HepG2 (cell line): ENCODE measurements around the gene VAMP2. TPM values are rescaled to one million over a fixed set of nuclear protein-coding genes. Genes with fewer than 3 reads are reported as not detected.

Source experiments
- ATF7 ChIP-seq, 2 experiments: fragments of 450-650 bp in 1 of 2; sonication (generic) in 1 of 2; formaldehyde crosslinking in 1 of 2; IDR thresholded peaks; 2 replicates each; pipeline versions ENCODE4 v1.4.0 to v1.6.1; 2016 to 2020; ENCODE audit warnings: antibody characterized with exemption in 1 of 2, mild to moderate bottlenecking in 1 of 2, missing genetic modification reagents in 1 of 2
- FOXC1 ChIP-seq: sonication (generic); formaldehyde crosslinking; IDR thresholded peaks from 2 replicates; pipeline ENCODE4 v1.8.0; 2022; ENCODE audit warnings: mild to moderate bottlenecking, missing genetic modification reagents, borderline replicate concordance
- GATAD2A ChIP-seq: IDR thresholded peaks from 2 replicates; pipeline ENCODE4 v1.6.1; 2016
- GLMP ChIP-seq: sonication (generic); formaldehyde crosslinking; IDR thresholded peaks from 2 replicates; pipeline ENCODE4 v1.9.0; 2021; ENCODE audit warnings: missing genetic modification reagents, mild to moderate bottlenecking, borderline replicate concordance
- HHEX ChIP-seq: IDR thresholded peaks from 2 replicates; pipeline ENCODE4 v1.6.1; 2016; ENCODE audit warnings: control low read depth
- RBM22 ChIP-seq: fragments of 200-400 bp; formaldehyde crosslinking; optimal IDR thresholded peaks from 2 replicates; pipeline ENCODE3; 2017; ENCODE audit warnings: mild to moderate bottlenecking, low read length, moderate library complexity
- RORA ChIP-seq: sonication (generic); formaldehyde crosslinking; IDR thresholded peaks from 2 replicates; pipeline ENCODE4 v1.5.0; 2020; ENCODE audit warnings: mild to moderate bottlenecking, missing genetic modification reagents, moderate library complexity
- ZNF263 ChIP-seq: sonication (generic); formaldehyde crosslinking; IDR thresholded peaks from 2 replicates; pipeline ENCODE4 v1.4.0; 2020; ENCODE audit warnings: missing genetic modification reagents
- ZNF331 ChIP-seq: sonication (generic); formaldehyde crosslinking; IDR thresholded peaks from 2 replicates; pipeline ENCODE4 v1.4.0; 2020; ENCODE audit warnings: missing genetic modification reagents
- ZNF407 ChIP-seq: sonication (generic); formaldehyde crosslinking; IDR thresholded peaks from one replicate; pipeline ENCODE4 v1.5.1; 2020; ENCODE audit warnings: mild to moderate bottlenecking, missing genetic modification reagents; ENCODE audit errors: not compliant biosample characterization
- ZNF543 ChIP-seq: sonication (generic); formaldehyde crosslinking; IDR thresholded peaks from 2 replicates; pipeline ENCODE4 v1.4.0; 2020; ENCODE audit warnings: mild to moderate bottlenecking, missing genetic modification reagents
- ZNF720 ChIP-seq: sonication (generic); formaldehyde crosslinking; IDR thresholded peaks from 2 replicates; pipeline ENCODE4 v1.4.0; 2020; ENCODE audit warnings: missing genetic modification reagents
- ZNF768 ChIP-seq: sonication (generic); formaldehyde crosslinking; IDR thresholded peaks from 2 replicates; pipeline ENCODE4 v1.4.0; 2020; ENCODE audit warnings: missing genetic modification reagents
- ZNF792 ChIP-seq: IDR thresholded peaks from 2 replicates; pipeline ENCODE4 v1.6.1; 2016
- ZSCAN31 ChIP-seq: sonication (generic); formaldehyde crosslinking; IDR thresholded peaks from 2 replicates; pipeline ENCODE4 v1.5.0; 2020; ENCODE audit warnings: low read depth, mild to moderate bottlenecking, missing genetic modification reagents
- polyA plus RNA-seq, 8 experiments: library from polyadenylated mRNA; depleted of rRNA in 3 of 8; stranded (reverse) in 7 of 8; unstranded in 1 of 8; fragments of >200 nt; fragmentation: Illumina TruSeq in 4 of 8; extraction: Trizol in 4 of 8; gene quantifications; 2 replicates each; pipeline versions ENCODE4 v1.2.1 to v1.2.3, GENCODE V29; 2011 to 2016; ENCODE audit warnings: low read depth in 4 of 8, missing spikeins in 1 of 8, mixed read lengths in 1 of 8; ENCODE audit not compliant: insufficient read depth in 1 of 8
- total RNA-seq, 5 experiments: library from RNA; depleted of rRNA; stranded (reverse); fragments of >200 nt; fragmentation: Illumina TruSeq; extraction: Trizol; gene quantifications; 2 replicates each; pipeline ENCODE4 v1.2.3, GENCODE V29; 2016; ENCODE audit warnings: low read depth in 1 of 5
- TF ChIP-seq, protein P1 (sequence below): sonication (generic); formaldehyde crosslinking; IDR thresholded peaks from 2 replicates; pipeline ENCODE4 v1.5.1; 2020; ENCODE audit warnings: missing genetic modification reagents, mild to moderate bottlenecking, borderline replicate concordance

VAMP2 gene
- total and polyA plus RNA-seq, 2 of the 13 experiments (the other 11 are each of a cell fraction or from before 2014, with no cell fraction given), result 3.9 to 17.2 TPM

DNA sequence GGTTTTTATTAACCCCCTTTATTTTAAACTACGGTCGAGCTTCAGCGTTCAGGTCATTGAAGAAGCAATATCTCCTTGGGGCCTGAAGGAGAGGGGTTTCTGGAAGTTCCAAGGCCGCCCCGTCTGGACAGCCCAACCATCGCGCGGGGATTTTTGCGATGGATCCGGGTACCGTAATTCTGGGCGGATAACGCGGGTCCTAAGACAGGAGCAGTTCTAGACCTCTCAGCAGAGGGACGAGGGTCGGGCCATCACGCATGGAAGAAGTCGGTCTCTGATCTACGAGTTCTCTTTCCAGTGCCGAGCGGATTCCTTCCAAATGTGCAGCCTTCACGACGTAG is 23.7 kb upstream of the VAMP2 start (continued):
- TF ChIP-seq ZNF407 (CRISPR knock-in tag), result no peak
- TF ChIP-seq ZNF720, result no peak
- 0 out of 2 replicates have a peak, but pooled peaks have one; percentile 50 for TF ChIP-seq GLMP (CRISPR knock-in tag)
- TF ChIP-seq RORA (CRISPR knock-in tag), result peak; percentile 86; the same call in 1 of the 2 replicates
- no peak for TF ChIP-seq GATAD2A (CRISPR knock-in tag)
- TF ChIP-seq HHEX, result no peak
- TF ChIP-seq ZNF543 (CRISPR knock-in tag), result peak; percentile 57; the same call in 1 of the 2 replicates
- TF ChIP-seq ZNF792 (CRISPR knock-in tag), result no peak; the same call in 1 of the 2 replicates
- TF ChIP-seq ZNF263 (CRISPR knock-in tag), result 0 out of 2 replicates have a peak, but pooled peaks have one; percentile 5
- peak; percentile 57; the same call in 1 of the 2 replicates for TF ChIP-seq ZSCAN31 (CRISPR knock-in tag)
- no peak for TF ChIP-seq ATF7 (IDR thresholded peaks at IDR 0.05)
- peak; percentile 69; the same call in 1 of the 2 replicates for TF ChIP-seq ATF7 (CRISPR knock-in tag; IDR thresholded peaks at IDR 0.05)
- 0 out of 2 replicates have a peak, but pooled peaks have one; percentile 1 for TF ChIP-seq ZNF768
- TF ChIP-seq FOXC1 (CRISPR knock-in tag), result no peak; the same call in 1 of the 2 replicates
- TF ChIP-seq, protein P1, sequence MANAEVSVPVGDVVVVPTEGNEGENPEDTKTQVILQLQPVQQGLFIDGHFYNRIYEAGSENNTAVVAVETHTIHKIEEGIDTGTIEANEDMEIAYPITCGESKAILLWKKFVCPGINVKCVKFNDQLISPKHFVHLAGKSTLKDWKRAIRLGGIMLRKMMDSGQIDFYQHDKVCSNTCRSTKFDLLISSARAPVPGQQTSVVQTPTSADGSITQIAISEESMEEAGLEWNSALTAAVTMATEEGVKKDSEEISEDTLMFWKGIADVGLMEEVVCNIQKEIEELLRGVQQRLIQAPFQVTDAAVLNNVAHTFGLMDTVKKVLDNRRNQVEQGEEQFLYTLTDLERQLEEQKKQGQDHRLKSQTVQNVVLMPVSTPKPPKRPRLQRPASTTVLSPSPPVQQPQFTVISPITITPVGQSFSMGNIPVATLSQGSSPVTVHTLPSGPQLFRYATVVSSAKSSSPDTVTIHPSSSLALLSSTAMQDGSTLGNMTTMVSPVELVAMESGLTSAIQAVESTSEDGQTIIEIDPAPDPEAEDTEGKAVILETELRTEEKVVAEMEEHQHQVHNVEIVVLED (CRISPR knock-in tag), result no peak
- no peak for TF ChIP-seq ZNF331 (CRISPR knock-in tag)
- no peak for TF ChIP-seq RBM22
